Neural cell (in vitro differentiated cells): Measurements from ENCODE around the gene AKT1S1.

Source experiments
- CTCF ChIP-seq: fragments of 450-650 bp; IDR thresholded peaks from 2 replicates; pipeline ENCODE4 v1.5.1; 2014; ENCODE audit warnings: antibody characterized with exemption, mild to moderate bottlenecking, moderate library complexity; ENCODE audit not compliant: poor library complexity, severe bottlenecking
- EZH2 ChIP-seq: fragments of 200-600, 300-800 bp; shearing (Covaris generic), sonication (generic); IDR thresholded peaks from 2 replicates; pipeline ENCODE4 v1.6.1; 2014; ENCODE audit warnings: antibody characterized with exemption, low read length, borderline replicate concordance, mild to moderate bottlenecking; ENCODE audit not compliant: insufficient read depth, poor library complexity, severe bottlenecking
- MXI1 ChIP-seq: fragments of 450-650 bp; conservative IDR thresholded peaks from 2 replicates; pipeline ENCODE4 v1.6.1; 2014; ENCODE audit warnings: antibody characterized with exemption, mild to moderate bottlenecking; ENCODE audit not compliant: poor library complexity, severe bottlenecking
- RAD21 ChIP-seq: fragments of 450-650 bp; conservative IDR thresholded peaks from 2 replicates; pipeline ENCODE4 v1.6.1; 2014; ENCODE audit warnings: antibody characterized with exemption, mild to moderate bottlenecking, moderate library complexity
- REST ChIP-seq: IDR thresholded peaks from 2 replicates; pipeline ENCODE4 v1.6.1; 2012; ENCODE audit warnings: borderline replicate concordance
- TAF1 ChIP-seq: IDR thresholded peaks from 2 replicates; pipeline ENCODE4 v1.6.1; 2012; ENCODE audit warnings: low read depth

- TF ChIP-seq EZH2 (no peak), TAF1 (no peak), CTCF (no peak), MXI1 (no peak), REST (no peak), RAD21 (no peak)
Observed at GRCh38 chr19:49879243-49879963, 2.2 kb upstream of the AKT1S1 start.
